Measurements from ENCODE around the gene CCDC88A. TPM values are rescaled to one million over a fixed set of nuclear protein-coding genes. Genes with fewer than 3 reads are reported as not detected.
"Not testable (repeated sequence)": the region's sequence is repeated elsewhere in the genome, so short reads cannot be mapped to it uniquely, and the experiment has no call there.

CCDC88A gene
- total RNA-seq, 1 experiment from 2014 or later: 27.2 TPM

GRCh38 chr2:55277310-55277709, 142.3 kb downstream of the CCDC88A start (continued):
- no peak for TF ChIP-seq ZFX (IDR thresholded peaks at IDR 0.05)
- no peak for TF ChIP-seq ZBTB33 (IDR thresholded peaks at IDR 0.05; ENCODE audit: extremely low read depth, insufficient replicate concordance, low read length)

- H3K4me2 ChIP-seq (ENCODE audit: low read length); H3K9me3 ChIP-seq (ENCODE audit: control insufficient read depth in 1 of 2, insufficient read depth in 1 of 2, low read depth in 1 of 2, low read length in 2 of 2); H3K79me2 ChIP-seq (ENCODE audit: insufficient read depth, low read length); H3K27me3 ChIP-seq (ENCODE audit: insufficient read depth, low read length); H2AFZ ChIP-seq (ENCODE audit: low read depth, low read length, poor library complexity, severe bottlenecking); ATAC-seq; DNase-seq (ENCODE audit: low read depth, low spot score); H3K4me1 ChIP-seq (ENCODE audit: control insufficient read depth in 1 of 2, insufficient read depth in 2 of 2, low read length in 2 of 2); H3K9me2 ChIP-seq (ENCODE audit: insufficient read depth); H3K9ac ChIP-seq (ENCODE audit: low read length); CTCF ChIA-PET; H3K36me3 ChIP-seq (ENCODE audit: control insufficient read depth in 1 of 2, insufficient read depth in 2 of 2, low read length in 2 of 2); BruUV-seq (replicated peaks); H4K20me1 ChIP-seq (ENCODE audit: insufficient read depth); POLR2A ChIA-PET; H3K4me3 ChIP-seq (replicated peaks in 1 of 2; ENCODE audit: low read depth in 1 of 2, low read length in 2 of 2); H3K27ac ChIP-seq (ENCODE audit: low read depth, low read length); intact Hi-C loops (cut with micrococcal nuclease): not testable (repeated sequence)
- RAD21 ChIA-PET (ENCODE audit: low non-redundant PET in 1 of 2, low total read pairs in 2 of 2, uncharacterized antibody in 2 of 2, unreplicated experiment in 2 of 2): interaction anchor here in 1 of 2 experiments (0.6 kb wide), 1 partner anchor 155 kb away, joined by 5 read pairs; no protein-coding TSS in a partner anchor
Observed at GRCh38 chr2:55274346-55274745, 145.3 kb downstream of the CCDC88A start.

GRCh38 chr2:55269645-55269990, 150.0 kb downstream of the CCDC88A start:
- peaks cover 0 to 11% of the 10 kb centered on the region in 2 experiments; a peak in 1 of 4 replicates for H3K4me1 ChIP-seq (ENCODE audit: control insufficient read depth in 1 of 2, insufficient read depth in 2 of 2, low read length in 2 of 2)
- peak overlapping the region; percentile 77 for H3K4me2 ChIP-seq (ENCODE audit: low read length)
- TF ChIP-seq TCF7L2 (IDR thresholded peaks at IDR 0.05; ENCODE audit: borderline replicate concordance, extremely low read depth, insufficient read depth, insufficient read length): no peak
- no peak for TF ChIP-seq CEBPB (IDR thresholded peaks at IDR 0.05; ENCODE audit: low read depth)
- TF ChIP-seq ZFX (IDR thresholded peaks at IDR 0.05): no peak
- TF ChIP-seq EZH2 (IDR thresholded peaks at IDR 0.05): no peak
- no peak for TF ChIP-seq ATF3 (IDR thresholded peaks at IDR 0.05)
- no peak for TF ChIP-seq SIN3A (IDR thresholded peaks at IDR 0.05; ENCODE audit: low read depth)
- TF ChIP-seq ZBTB33 (IDR thresholded peaks at IDR 0.05; ENCODE audit: extremely low read depth, insufficient replicate concordance, low read length): no peak
- no peak for TF ChIP-seq MAX (IDR thresholded peaks at IDR 0.05)
- peak overlapping the region; percentile 58 for H2AFZ ChIP-seq (ENCODE audit: low read depth, low read length, poor library complexity, severe bottlenecking)
- DNase-seq (ENCODE audit: low read depth, low spot score): no peak
- H3K36me3 ChIP-seq (ENCODE audit: control insufficient read depth in 1 of 2, insufficient read depth in 2 of 2, low read length in 2 of 2): 0 out of 4 replicates have a peak, but pooled peaks cover 3 to 5% of the 10 kb centered on the region in 2 experiments
- H3K9ac ChIP-seq (ENCODE audit: low read length): peak overlapping the region; percentile 90
- BruUV-seq (replicated peaks): TSS peak; percentile 97
- peak overlapping the region; percentile 65; the same call in 1 of the 2 replicates for H3K27ac ChIP-seq (ENCODE audit: low read depth, low read length)
- no peaks in the 10 kb centered on the region for H3K9me2 ChIP-seq (ENCODE audit: insufficient read depth)
- ChIA-PET CTCF (no interaction called here), POLR2A (no interaction called here), RAD21 (ENCODE audit: low non-redundant PET in 1 of 2, low total read pairs in 2 of 2, uncharacterized antibody in 2 of 2, unreplicated experiment in 2 of 2) (no interaction called here)
- peak overlapping the region; percentile 92 to 97 for H3K4me3 ChIP-seq (replicated peaks in 1 of 2; ENCODE audit: low read depth in 1 of 2, low read length in 2 of 2)
- H3K79me2 ChIP-seq (ENCODE audit: insufficient read depth, low read length): peaks cover 17% of the 10 kb centered on the region
- no peaks in the 10 kb centered on the region for H3K9me3 ChIP-seq (ENCODE audit: control insufficient read depth in 1 of 2, insufficient read depth in 1 of 2, low read depth in 1 of 2, low read length in 2 of 2)
- no peaks in the 10 kb centered on the region for H3K27me3 ChIP-seq (ENCODE audit: insufficient read depth, low read length)
- no peak for ATAC-seq
- intact Hi-C loops (cut with micrococcal nuclease): loop anchor here (2.0 kb wide), 1 partner anchor 347 kb away; the partner anchor contains the start of gene PPP4R3B
- no peaks in the 10 kb centered on the region for H4K20me1 ChIP-seq (ENCODE audit: insufficient read depth)

All from HCT116 (cell line).